Dedifferentiated amniotic fluid mesenchymal stem cell (primary cell): Measurements from ENCODE around the gene STIM1.

Experiments used
- DNase-seq: peaks from one replicate; pipeline ENCODE4 v3.0.0-alpha.2; 2016; ENCODE audit errors: extremely low spot score

STIM1 gene

GRCh38 chr11:3830730-3831129, 24.7 kb upstream of the STIM1 start:
- DNase-seq, result no peak

- no peak for DNase-seq
Measured at GRCh38 chr11:3831378-3832239, 23.9 kb upstream of the STIM1 start.

GRCh38 chr11:3832816-3833215, 22.6 kb upstream of the STIM1 start:
- no peak for DNase-seq

DNA sequence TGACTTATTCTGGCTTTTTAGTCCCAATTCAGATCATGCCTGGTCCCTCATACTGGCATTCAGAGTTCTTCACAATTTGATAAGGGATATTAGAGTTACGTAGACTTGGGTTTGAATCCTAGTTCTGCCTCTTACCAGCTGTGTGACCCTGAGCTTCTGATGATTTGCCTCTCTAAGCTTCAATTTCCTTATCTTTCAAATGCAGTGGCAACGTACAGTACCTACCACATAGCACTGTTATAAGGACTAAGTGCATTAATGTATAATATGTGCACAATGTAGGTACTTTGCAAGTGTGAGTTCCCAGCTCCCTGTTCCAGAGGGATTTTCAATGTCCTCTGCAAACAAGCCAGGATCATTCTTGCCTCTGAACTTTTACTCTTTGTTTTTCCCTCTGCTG, 22.0 kb upstream of the STIM1 start:
- no peak for DNase-seq

DNA sequence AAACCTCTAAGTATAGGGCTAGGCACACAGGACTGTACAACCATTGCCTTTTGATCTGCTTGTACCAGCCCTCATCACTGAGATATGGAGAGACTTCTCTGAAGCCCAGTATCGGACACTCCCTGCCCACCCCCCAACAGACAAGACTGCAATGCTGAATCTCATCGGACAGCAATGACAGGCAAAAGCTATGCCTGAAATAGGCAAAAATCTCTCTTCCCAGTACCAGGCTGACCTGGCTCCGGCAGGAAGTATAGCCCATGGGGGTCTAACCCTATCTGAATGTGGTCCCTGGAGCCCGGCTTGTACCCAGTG, 21.2 kb upstream of the STIM1 start:
- no peak for DNase-seq

DNA sequence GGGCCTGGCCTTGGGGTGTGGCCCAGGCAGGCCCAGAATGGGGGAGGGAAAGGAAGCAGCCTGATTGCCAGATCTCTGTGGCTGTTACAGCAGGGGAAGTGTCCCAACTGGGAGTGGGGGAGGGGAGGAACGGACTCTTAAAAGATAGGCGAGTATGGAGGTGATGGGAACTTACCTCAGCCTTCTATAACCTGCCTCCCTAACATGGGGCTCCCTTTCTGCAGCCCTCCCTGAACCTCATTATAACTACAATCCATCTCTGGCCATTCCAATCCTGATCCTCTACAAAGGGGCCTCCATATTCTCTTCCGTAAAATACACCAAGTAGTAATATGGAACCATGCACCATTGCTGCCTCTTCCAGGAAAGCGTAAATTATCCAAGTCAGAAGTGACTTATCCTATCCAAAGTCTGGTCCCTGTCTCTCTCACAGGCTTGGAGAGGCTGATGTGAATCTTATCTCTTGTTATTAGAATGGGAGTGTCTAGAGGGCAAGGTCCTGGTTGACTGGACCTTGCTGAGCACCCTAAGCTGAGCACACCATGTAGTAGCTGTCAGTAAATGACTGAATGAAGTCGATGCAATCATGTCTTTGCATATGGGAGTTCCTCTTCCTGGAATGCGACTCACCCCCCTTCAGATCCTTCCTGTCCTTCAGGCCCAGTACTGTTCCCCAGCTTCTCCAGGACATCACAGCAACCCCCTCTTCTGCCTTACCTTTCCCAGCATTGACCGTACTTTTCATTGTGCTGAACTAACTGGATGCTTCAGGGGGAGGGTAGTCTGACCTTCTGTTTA, 20.6 kb upstream of the STIM1 start:
- DNase-seq, result no peak

- DNase-seq, result no peak
Measured at GRCh38 chr11:3835751-3836150, 19.7 kb upstream of the STIM1 start.

DNA sequence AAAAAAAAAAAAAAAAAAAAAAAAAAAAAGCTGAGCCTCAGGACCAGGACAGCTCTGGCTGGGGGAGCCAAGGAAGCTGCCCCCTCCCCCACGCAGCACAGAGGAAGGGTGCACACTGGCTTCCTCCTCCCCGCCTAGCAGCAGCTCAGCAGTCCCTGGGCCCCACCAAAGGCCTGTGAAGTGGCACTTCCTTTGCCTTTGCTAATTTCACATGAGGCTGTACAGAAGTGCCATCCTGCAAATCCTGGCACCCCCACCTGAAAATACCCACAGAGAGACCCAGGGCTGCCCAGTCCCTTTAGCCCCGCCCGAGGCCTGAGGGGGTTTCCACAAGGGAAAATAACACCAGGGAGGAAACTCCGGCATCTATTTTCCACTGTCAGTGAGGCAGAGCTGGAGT, 18.6 kb upstream of the STIM1 start:
- DNase-seq, result no peak

- no peak for DNase-seq
Measured at GRCh38 chr11:3837793-3838192, 17.7 kb upstream of the STIM1 start.

DNA sequence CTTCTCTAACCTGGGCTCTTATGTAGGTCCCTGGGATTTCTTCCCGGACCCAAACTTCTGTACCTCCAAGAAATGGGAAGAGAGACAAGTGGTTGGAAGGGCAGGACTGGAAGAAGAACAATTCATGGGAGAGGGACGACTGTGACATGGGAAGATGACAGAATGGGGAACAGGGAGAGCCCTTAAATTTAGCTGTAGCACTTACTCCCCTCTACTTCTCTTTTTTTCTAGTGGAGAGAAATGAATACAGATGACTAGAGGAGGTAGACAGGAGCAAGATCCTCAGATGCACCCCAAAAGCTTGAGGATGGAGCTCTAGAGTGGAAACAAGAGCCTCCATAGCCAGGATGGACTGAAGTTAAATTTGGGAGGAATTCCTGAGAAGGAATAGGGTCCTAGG, 17.0 kb upstream of the STIM1 start:
- no peak for DNase-seq

DNA sequence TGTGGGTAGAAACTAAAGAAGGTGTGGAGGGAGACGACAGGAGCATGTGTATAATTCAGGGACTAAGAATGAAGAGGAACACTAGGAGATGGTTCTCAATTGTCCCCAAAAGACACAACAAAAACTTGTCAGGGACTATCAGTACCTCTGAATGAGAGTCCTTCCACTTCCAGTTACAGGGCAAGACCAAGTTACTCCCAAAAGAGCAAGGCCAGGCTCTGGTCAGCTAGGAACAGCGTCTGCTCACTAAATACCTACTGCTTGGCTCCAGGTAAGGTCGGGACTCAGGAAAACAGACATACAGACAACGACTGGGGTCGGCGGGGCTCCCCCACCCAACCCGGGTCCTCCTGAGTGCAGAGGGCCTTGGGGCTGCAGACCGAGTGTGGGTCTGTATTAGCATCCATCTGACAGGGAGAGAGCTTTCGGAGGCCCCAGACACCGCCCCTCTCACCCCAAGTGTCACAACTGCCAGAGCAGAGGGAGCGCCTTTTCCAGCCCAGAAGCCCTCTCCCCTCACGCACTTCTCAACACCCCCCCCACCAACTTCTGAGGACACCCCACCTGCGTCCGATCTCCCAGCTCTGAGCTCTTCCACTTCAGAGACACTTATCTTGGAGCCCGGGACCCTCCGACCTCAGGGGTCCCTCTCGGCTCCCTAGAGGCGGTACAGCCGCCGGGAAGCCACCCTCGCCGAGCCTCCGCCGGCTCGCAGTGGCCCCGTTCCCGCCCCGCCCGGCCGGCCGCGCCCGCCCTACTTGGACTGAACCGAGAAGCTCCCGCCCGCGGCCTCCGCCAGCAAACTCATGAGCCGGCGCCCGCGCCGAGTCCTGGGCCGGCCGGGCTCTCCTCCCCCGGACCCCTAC, 15.2 kb upstream of the STIM1 start:
- DNase-seq, result no peak

GRCh38 chr11:3840870-3841425, 14.5 kb upstream of the STIM1 start, which contains the start of gene RHOG:
Gene RHOG (minus strand): TSS chr11:3840959. CDS start chr11:3828138, 12,821 bp downstream.
- peak; percentile 26 for DNase-seq

DNA sequence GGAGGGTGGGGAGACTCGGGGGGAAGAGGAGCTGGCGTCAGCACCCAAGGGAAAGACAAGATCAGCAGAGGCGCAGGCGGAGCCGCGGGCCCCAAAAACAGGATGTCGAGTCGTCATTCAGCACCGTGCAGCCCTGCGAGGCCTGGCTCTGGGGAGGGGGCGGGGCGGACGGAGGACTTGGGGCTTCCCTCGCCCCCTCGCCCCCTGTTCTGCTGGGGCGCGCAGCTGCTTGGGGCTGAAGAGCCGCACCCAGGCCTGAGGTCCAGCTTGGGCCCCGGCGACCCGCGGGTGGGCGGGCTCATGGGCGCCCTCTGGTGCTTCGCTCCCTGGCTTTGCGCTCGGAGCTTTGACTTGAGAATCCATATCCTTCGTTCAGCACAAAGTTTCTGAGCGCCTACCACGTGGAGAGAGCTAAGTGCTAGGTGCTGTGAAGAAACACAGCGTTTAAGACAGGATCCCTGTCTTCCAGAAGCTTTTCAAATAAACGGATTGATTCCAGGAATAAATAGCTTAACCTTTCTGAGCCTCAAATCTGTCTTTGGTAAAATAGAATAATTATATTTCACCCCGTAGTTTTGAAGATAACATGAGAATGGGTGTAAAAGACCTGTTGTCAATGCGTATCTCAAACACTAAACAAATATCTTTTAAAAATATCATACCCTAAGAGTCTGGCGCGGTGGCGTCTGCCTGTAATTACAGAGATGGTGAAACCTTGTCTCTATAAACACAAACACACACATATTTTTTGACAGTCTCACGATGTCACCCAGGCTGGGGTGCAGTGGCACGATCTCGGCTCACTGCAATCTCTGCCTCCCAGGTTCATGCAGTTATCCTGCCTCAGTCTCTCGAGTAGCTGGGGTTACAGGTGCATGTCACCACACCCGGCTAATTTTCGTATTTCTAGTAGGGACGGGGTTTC, 13.8 kb upstream of the STIM1 start:
- DNase-seq, result peak; percentile 77

GRCh38 chr11:3843326-3843725, 12.1 kb upstream of the STIM1 start:
- no peak for DNase-seq

- no peak for DNase-seq
Measured at GRCh38 chr11:3845246-3845645, 10.2 kb upstream of the STIM1 start.

- DNase-seq, result no peak
Measured at GRCh38 chr11:3845670-3846069, 9.8 kb upstream of the STIM1 start.

DNA sequence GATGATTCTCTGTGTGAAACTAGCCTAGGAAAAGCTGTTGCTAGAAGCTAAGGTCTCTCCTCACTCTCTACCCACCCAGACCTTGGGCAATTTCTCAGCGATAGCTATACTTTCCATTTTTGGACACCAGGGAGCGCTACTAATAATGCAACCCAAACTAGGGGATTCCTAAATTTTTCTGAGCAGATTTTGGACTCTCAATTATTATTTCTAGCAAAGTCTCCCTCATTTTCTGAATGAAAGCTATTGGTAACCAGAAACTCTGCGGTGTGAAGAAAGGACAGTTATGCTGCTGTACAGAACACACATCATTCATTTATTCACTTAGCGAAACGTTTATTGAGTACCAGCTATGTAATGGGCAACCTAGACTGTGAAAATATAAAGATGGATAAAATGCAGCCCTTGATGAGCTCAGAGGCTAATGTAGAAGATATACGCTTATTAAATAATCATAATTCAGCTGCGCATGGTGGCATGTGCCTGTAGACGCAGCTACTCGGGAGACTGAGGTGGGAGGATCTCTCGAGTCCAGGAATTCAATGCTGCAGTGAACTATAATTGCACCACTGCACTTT, 6.1 kb upstream of the STIM1 start:
- DNase-seq, result peak; percentile 43

- DNase-seq, result no peak
Measured at GRCh38 chr11:3853545-3853842, 2.0 kb upstream of the STIM1 start.

- no peak for DNase-seq
Measured at GRCh38 chr11:3853899-3854659, 1.4 kb upstream of the STIM1 start.

DNA sequence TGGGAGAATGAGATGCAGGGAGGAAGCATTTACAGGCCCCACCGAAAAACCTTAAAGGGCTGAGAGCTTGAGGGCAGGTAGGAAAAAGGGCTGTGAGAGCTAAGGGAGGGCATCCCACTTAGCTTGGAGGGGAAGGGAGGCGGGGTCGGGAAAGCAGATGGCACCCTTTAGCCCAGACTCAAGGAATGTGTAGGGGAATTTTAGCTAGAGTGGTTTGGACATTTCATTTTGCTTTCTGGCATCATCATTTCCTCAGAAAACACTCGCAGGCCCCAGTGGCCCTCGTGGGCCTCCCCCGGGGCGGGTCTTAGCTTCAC, 846 bp upstream of the STIM1 start:
- no peak for DNase-seq
